Measurements from ENCODE around the gene DEDD. TPM values are rescaled to one million over a fixed set of nuclear protein-coding genes. Genes with fewer than 3 reads are reported as not detected.
A peak's percentile ranks its signal among the peaks of the same experiment; 100 is the strongest.

Gene DEDD
- total RNA-seq, 1 donor from 2014 or later = 43.7 TPM

GRCh38 chr1:161140755-161141400 lies 8.4 kb upstream of the DEDD start:
- Mint-ChIP-seq H3K9me3 (no peaks in the 10 kb centered on the region), H3K4me1 (peaks cover 18% of the 10 kb centered on the region), H3K36me3 (peaks cover under 1% of the 10 kb centered on the region), H3K4me3 (no peak overlapping the region), H3K27me3 (ENCODE audit: low read depth) (no peaks in the 10 kb centered on the region), H3K27ac (no peak overlapping the region)
- DNase-seq (ENCODE audit: low spot score in 2 of 2, unreplicated experiment in 2 of 2) = no peak
- TF ChIP-seq CTCF (IDR thresholded peaks at IDR 0.05; ENCODE audit: unreplicated experiment) = no peak

GRCh38 chr1:161139766-161140165 lies 7.3 kb upstream of the DEDD start:
- Mint-ChIP-seq H3K9me3 (no peaks in the 10 kb centered on the region), H3K27ac (no peak overlapping the region), H3K27me3 (ENCODE audit: low read depth) (no peaks in the 10 kb centered on the region), H3K36me3 (peaks cover 4% of the 10 kb centered on the region), H3K4me1 (peaks cover 19% of the 10 kb centered on the region), H3K4me3 (no peak overlapping the region)
- peak; percentile 45 for TF ChIP-seq CTCF (IDR thresholded peaks at IDR 0.05; ENCODE audit: unreplicated experiment)
- no peak for DNase-seq (ENCODE audit: low spot score in 2 of 2, unreplicated experiment in 2 of 2)

GRCh38 chr1:161138431-161138830 lies 6.0 kb upstream of the DEDD start:
- Mint-ChIP-seq H3K4me3 (no peak overlapping the region), H3K27ac (peak overlapping the region; percentile 55), H3K4me1 (peaks cover 19% of the 10 kb centered on the region), H3K27me3 (ENCODE audit: low read depth) (no peaks in the 10 kb centered on the region), H3K9me3 (no peaks in the 10 kb centered on the region), H3K36me3 (peaks cover 4% of the 10 kb centered on the region)
- no peak for TF ChIP-seq CTCF (IDR thresholded peaks at IDR 0.05; ENCODE audit: unreplicated experiment)
- DNase-seq (ENCODE audit: low spot score in 2 of 2, unreplicated experiment in 2 of 2) = no peak

GRCh38 chr1:161137881-161138280 lies 5.4 kb upstream of the DEDD start:
- no peak for TF ChIP-seq CTCF (IDR thresholded peaks at IDR 0.05; ENCODE audit: unreplicated experiment)
- no peaks in the 10 kb centered on the region for H3K27me3 Mint-ChIP-seq (ENCODE audit: low read depth)
- H3K4me1 Mint-ChIP-seq = peaks cover 19% of the 10 kb centered on the region
- H3K4me3 Mint-ChIP-seq = no peak overlapping the region
- H3K36me3 Mint-ChIP-seq = peaks cover 4% of the 10 kb centered on the region
- DNase-seq (ENCODE audit: low spot score in 2 of 2, unreplicated experiment in 2 of 2) = no peak
- H3K9me3 Mint-ChIP-seq = no peaks in the 10 kb centered on the region
- no peak overlapping the region for H3K27ac Mint-ChIP-seq

GRCh38 chr1:161133220-161133740 lies 813 bp upstream of the DEDD start:
- H3K4me1 Mint-ChIP-seq = peaks cover 37% of the 10 kb centered on the region

More at GRCh38 chr1:161133220-161133740, 813 bp upstream of the DEDD start:
- peaks cover 9% of the 10 kb centered on the region for H3K36me3 Mint-ChIP-seq
- no peaks in the 10 kb centered on the region for H3K27me3 Mint-ChIP-seq (ENCODE audit: low read depth)
- no peak for DNase-seq (ENCODE audit: low spot score in 2 of 2, unreplicated experiment in 2 of 2)
- H3K4me3 Mint-ChIP-seq = no peak overlapping the region
- TF ChIP-seq CTCF (IDR thresholded peaks at IDR 0.05; ENCODE audit: unreplicated experiment) = no peak
- no peak overlapping the region for H3K27ac Mint-ChIP-seq
- H3K9me3 Mint-ChIP-seq = no peaks in the 10 kb centered on the region
